Natural killer cell (primary cell): ENCODE measurements around the gene DVL2. TPM values are rescaled to one million over a fixed set of nuclear protein-coding genes. Genes with fewer than 3 reads are reported as not detected.
"Not testable (repeated sequence)": the region's sequence is repeated elsewhere in the genome, so short reads cannot be mapped to it uniquely, and the experiment has no call there.

ENCODE experiments used
- ATAC-seq, 3 donors: fragments of 150-1000 bp in 2 of 3; fragments of 200-7000 bp in 1 of 3; cut with Tn5 transposase; 1 replicate in 1 of 3; 2 replicates in 2 of 3; pipeline ENCODE4 v1.10.0; 2021; ENCODE audit warnings: mild to moderate bottlenecking in 2 of 3, moderate library complexity in 2 of 3
- DNase-seq, 2 donors: peaks; one replicate each; pipeline versions ENCODE4 v3.0.0 to v3.0.0-alpha.2; 2013 to 2021; ENCODE audit warnings: mixed read lengths in 1 of 2
- H3K27ac ChIP-seq: one replicate; pipeline ENCODE4 v1.5.1; 2013; ENCODE audit warnings: mild to moderate bottlenecking, low read length
- H3K27me3 ChIP-seq: one replicate; pipeline ENCODE4 v1.6.1; 2013; ENCODE audit warnings: low read length; ENCODE audit not compliant: control insufficient read depth, insufficient read depth
- H3K36me3 ChIP-seq: one replicate; pipeline ENCODE4 v1.6.1; 2013; ENCODE audit warnings: low read length; ENCODE audit not compliant: control insufficient read depth, insufficient read depth
- H3K4me1 ChIP-seq: one replicate; pipeline ENCODE4 v1.6.1; 2013; ENCODE audit warnings: low read length; ENCODE audit not compliant: control insufficient read depth, insufficient read depth
- H3K4me3 ChIP-seq: one replicate; pipeline ENCODE4 v1.5.1; 2013; ENCODE audit warnings: low read length
- H3K9me3 ChIP-seq: one replicate; pipeline ENCODE4 v1.6.1; 2013; ENCODE audit warnings: low read length; ENCODE audit not compliant: control insufficient read depth, insufficient read depth
- H3K27ac Mint-ChIP-seq, 2 donors: one replicate each; pipeline ENCODE4 v1.8.0; 2022; ENCODE audit warnings: mild to moderate bottlenecking in 2 of 2, mixed read lengths in 2 of 2, moderate library complexity in 1 of 2
- H3K27me3 Mint-ChIP-seq, 2 donors: one replicate each; pipeline ENCODE4 v1.8.0; 2022; ENCODE audit warnings: low read depth in 2 of 2, mixed read lengths in 2 of 2
- H3K36me3 Mint-ChIP-seq: one replicate; pipeline ENCODE4 v1.8.0; 2022; ENCODE audit warnings: mixed read lengths
- H3K4me1 Mint-ChIP-seq, 2 donors: one replicate each; pipeline ENCODE4 v1.8.0; 2022; ENCODE audit warnings: mixed read lengths in 2 of 2
- H3K4me3 Mint-ChIP-seq: one replicate; pipeline ENCODE4 v1.8.0; 2022; ENCODE audit warnings: mild to moderate bottlenecking, moderate library complexity, mixed read lengths
- H3K9me3 Mint-ChIP-seq, 2 donors: one replicate each; pipeline ENCODE4 v1.8.0; 2022; ENCODE audit warnings: mixed read lengths in 2 of 2
- WGBS: methylation state at CpG from one replicate; pipeline ENCODE4 v1.1.7; 2013; ENCODE audit warnings: missing lambda C conversion rate; ENCODE audit not compliant: insufficient coverage; 5-methylcytosine and 5-hydroxymethylcytosine counted together
- intact Hi-C: fragments of 100-400 bp; cut with micrococcal nuclease; formaldehyde crosslinking; loops from one replicate; pipeline ENCODE4 v1.14.2; 2022
- total RNA-seq, 4 donors: library from RNA; stranded (reverse); fragments of 120-200 nt in 1 of 4; gene quantifications; one replicate each; pipeline versions ENCODE4 v1.2.3 to v1.2.4, GENCODE V29; 2013 to 2022
- TF ChIP-seq, protein P1 (sequence below): fragments of 200-600 bp; IDR thresholded peaks from one replicate; pipeline ENCODE4 v1.8.0; 2022; ENCODE audit warnings: antibody characterized with exemption

Gene DVL2
- total RNA-seq, 3 donors from 2014 or later (not counting 1 experiment from before 2014, with no cell fraction given), result 46.5 to 66.6 (median 61.5) TPM

DNA sequence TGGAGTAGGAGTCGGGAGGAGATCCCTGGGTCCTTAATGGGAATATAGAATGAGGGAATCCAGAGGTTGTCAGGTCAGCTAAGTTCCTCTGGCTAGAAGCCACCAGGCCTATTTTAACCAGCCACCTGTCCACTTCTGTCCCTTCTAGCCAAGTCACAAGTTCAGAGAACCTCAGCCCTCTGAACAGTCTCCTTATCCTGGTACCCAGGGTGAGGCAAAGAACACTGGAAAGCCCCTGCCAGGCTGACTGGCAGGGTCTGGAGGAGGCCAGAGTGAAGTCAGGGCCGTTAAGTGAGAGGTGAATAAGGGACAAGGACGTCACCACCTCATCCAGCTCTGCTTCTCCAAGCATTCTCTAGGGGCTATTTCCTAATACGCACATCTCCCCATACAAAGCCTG, 14.5 kb upstream of the DVL2 start:
- Mint-ChIP-seq H3K4me3 (no peak overlapping the region), H3K36me3 (no peaks in the 10 kb centered on the region), H3K27me3 (no peaks in the 10 kb centered on the region), H3K27ac (peak overlapping the region; percentile 60 to 98), H3K4me1 (peaks cover 38 to 41% of the 10 kb centered on the region in 2 donors), H3K9me3 (no peaks in the 10 kb centered on the region)
- DNase-seq (no peak), ATAC-seq (no peak)
- Histone ChIP-seq H3K36me3 (peaks cover 28% of the 10 kb centered on the region), H3K27me3 (no peaks in the 10 kb centered on the region), H3K9me3 (no peaks in the 10 kb centered on the region), H3K4me3 (no peak overlapping the region), H3K27ac (no peak overlapping the region), H3K4me1 (peaks cover 32% of the 10 kb centered on the region)
- intact Hi-C loops, result no loop called here
- TF ChIP-seq, protein P1, sequence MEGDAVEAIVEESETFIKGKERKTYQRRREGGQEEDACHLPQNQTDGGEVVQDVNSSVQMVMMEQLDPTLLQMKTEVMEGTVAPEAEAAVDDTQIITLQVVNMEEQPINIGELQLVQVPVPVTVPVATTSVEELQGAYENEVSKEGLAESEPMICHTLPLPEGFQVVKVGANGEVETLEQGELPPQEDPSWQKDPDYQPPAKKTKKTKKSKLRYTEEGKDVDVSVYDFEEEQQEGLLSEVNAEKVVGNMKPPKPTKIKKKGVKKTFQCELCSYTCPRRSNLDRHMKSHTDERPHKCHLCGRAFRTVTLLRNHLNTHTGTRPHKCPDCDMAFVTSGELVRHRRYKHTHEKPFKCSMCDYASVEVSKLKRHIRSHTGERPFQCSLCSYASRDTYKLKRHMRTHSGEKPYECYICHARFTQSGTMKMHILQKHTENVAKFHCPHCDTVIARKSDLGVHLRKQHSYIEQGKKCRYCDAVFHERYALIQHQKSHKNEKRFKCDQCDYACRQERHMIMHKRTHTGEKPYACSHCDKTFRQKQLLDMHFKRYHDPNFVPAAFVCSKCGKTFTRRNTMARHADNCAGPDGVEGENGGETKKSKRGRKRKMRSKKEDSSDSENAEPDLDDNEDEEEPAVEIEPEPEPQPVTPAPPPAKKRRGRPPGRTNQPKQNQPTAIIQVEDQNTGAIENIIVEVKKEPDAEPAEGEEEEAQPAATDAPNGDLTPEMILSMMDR, result no peak
- 90% methylated on average over 3 of the region's 4 CpGs for WGBS

DNA sequence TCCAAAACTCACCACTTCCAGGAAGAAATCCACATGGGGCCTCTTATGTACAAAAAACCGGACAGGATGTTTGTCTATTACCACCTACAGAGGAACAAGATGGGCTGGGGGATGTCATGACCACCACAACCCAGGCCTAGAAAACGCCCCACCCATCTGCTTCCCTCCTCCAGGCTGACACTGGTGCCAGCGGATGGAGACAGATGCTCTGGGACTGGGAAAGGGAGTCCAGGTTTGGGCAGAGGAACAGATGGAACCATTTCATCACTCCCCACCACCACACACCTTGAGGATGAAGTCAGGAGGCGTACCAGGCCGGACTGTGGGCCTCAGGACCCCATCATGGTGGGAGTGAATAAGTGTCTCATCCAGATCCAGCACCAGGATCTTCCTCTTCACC, 12.5 kb upstream of the DVL2 start:
- Mint-ChIP-seq H3K9me3 (no peaks in the 10 kb centered on the region), H3K4me3 (peak overlapping the region; percentile 22), H3K27ac (no peak overlapping the region), H3K4me1 (peaks cover 43 to 45% of the 10 kb centered on the region in 2 donors), H3K36me3 (no peaks in the 10 kb centered on the region), H3K27me3 (no peaks in the 10 kb centered on the region)
- WGBS, result 100% methylated on average over 2 of the region's 5 CpGs
- Histone ChIP-seq H3K36me3 (peaks cover 25% of the 10 kb centered on the region), H3K4me1 (peaks cover 33% of the 10 kb centered on the region), H3K27ac (no peak overlapping the region), H3K4me3 (no peak overlapping the region), H3K9me3 (no peaks in the 10 kb centered on the region), H3K27me3 (no peaks in the 10 kb centered on the region)
- ATAC-seq (no peak), DNase-seq (no peak)
- intact Hi-C loops, result no loop called here
- TF ChIP-seq, protein P1, result no peak

DNA sequence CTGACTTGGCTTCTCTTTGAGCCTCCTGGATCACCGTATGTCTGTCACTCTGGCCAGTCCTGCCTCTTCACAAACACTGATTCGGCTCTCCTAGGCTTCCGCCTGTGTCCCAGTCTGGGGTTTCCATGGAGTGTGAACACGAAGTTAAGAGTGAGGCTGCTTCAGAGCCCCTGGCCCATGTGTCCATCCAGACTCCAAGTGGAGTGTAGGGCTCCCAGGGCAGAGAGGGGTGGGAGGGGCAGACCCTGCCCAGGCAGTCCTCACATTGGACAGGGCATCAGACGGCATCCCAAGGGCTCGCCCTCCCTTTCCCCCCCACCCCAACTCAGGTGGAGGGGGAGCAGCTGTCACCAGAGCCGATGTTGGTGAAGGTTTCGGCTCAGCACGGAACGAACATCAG, 9.5 kb upstream of the DVL2 start:
- intact Hi-C loops, result loop anchor here (1.0 to 2.0 kb wide), 2 partner anchors 8 to 63 kb away; partner anchors contain the start of genes EIF5A and ELP5
- peaks cover 34% of the 10 kb centered on the region for H3K36me3 ChIP-seq
- Mint-ChIP-seq H3K4me1 (peaks cover 42 to 49% of the 10 kb centered on the region in 2 donors), H3K27ac (peak overlapping the region; percentile 97 to 99), H3K4me3 (peak overlapping the region; percentile 50)
- not testable (repeated sequence) for DNase-seq, H3K9me3 Mint-ChIP-seq, H3K27ac ChIP-seq, H3K9me3 ChIP-seq, H3K4me3 ChIP-seq, H3K36me3 Mint-ChIP-seq, H3K27me3 Mint-ChIP-seq, H3K27me3 ChIP-seq, ATAC-seq
- H3K4me1 ChIP-seq, result peaks cover 32% of the 10 kb centered on the region
- 96% methylated on average over 8 of the region's 10 CpGs for WGBS

DNA sequence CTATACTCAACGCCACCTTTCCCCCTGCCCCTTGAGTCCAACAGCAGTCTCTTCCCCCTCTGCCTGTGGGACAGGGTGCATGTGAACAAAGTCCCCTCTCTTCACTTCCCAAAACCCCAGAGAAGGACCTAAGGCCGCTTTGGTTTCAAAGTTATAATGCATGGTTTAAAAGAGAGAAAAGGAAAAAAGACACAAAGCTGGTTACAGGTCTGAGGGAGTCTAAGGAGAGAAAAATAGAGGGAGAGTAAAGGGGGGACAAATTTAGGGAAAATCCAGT, 9.1 kb upstream of the DVL2 start:
- Mint-ChIP-seq H3K36me3 (no peaks in the 10 kb centered on the region), H3K4me1 (peaks cover 39 to 49% of the 10 kb centered on the region in 2 donors), H3K4me3 (peak overlapping the region; percentile 95), H3K27ac (peak overlapping the region; percentile 97 to 99), H3K27me3 (no peaks in the 10 kb centered on the region), H3K9me3 (no peaks in the 10 kb centered on the region)
- no peak for DNase-seq
- peaks cover 34% of the 10 kb centered on the region for H3K36me3 ChIP-seq
- 67% methylated on average over 2 of the region's 2 CpGs for WGBS
- ATAC-seq, result no peak
- intact Hi-C loops, result loop anchor here (1.0 to 2.0 kb wide), 2 partner anchors 9 to 63 kb away; partner anchors contain the start of genes EIF5A and ELP5
- H3K27me3 ChIP-seq, result no peaks in the 10 kb centered on the region
- no peaks in the 10 kb centered on the region for H3K9me3 ChIP-seq
- H3K4me1 ChIP-seq, result peaks cover 31% of the 10 kb centered on the region
- H3K27ac ChIP-seq, result peak overlapping the region; percentile 83
- TF ChIP-seq, protein P1, result no peak
- peak overlapping the region; percentile 89 for H3K4me3 ChIP-seq
